ENCODE results near the gene NUP210. TPM values are rescaled to one million over a fixed set of nuclear protein-coding genes. Genes with fewer than 3 reads are reported as not detected.

NUP210 gene
- total RNA-seq, 2 donors from 2014 or later: 4.4 to 4.5 TPM

DNA sequence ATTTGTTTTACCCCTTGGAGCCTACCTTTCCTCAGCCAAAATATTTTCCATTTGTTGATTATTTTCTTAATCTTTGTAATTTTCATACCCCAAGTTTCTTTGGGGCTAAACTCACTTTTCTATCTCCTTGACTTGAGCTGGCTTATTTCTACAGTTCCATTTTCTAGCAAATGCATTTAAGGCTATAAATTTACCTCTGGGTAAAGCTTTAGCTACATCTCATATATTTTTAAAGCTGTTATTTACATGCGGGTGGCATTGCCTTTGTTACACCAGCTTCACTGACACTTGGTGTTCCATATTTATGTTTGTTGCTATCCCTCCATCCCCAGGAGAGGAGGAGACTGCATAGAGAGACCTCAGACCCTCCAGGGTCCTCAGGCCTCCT lies 136.3 kb downstream of the NUP210 start:
- H3K27ac ChIP-seq: no peak overlapping the region
- H3K27me3 ChIP-seq: peaks cover 7 to 9% of the 10 kb centered on the region in 2 donors
- no peak for DNase-seq (ENCODE audit: low spot score)
- no peaks in the 10 kb centered on the region for H3K36me3 ChIP-seq
- peaks cover 0 to 9% of the 10 kb centered on the region in 2 donors for H3K4me1 ChIP-seq
- no peak overlapping the region for H3K4me3 ChIP-seq
- H3K9me3 ChIP-seq: peaks cover 0 to 16% of the 10 kb centered on the region in 2 donors
- TF ChIP-seq, protein P1, sequence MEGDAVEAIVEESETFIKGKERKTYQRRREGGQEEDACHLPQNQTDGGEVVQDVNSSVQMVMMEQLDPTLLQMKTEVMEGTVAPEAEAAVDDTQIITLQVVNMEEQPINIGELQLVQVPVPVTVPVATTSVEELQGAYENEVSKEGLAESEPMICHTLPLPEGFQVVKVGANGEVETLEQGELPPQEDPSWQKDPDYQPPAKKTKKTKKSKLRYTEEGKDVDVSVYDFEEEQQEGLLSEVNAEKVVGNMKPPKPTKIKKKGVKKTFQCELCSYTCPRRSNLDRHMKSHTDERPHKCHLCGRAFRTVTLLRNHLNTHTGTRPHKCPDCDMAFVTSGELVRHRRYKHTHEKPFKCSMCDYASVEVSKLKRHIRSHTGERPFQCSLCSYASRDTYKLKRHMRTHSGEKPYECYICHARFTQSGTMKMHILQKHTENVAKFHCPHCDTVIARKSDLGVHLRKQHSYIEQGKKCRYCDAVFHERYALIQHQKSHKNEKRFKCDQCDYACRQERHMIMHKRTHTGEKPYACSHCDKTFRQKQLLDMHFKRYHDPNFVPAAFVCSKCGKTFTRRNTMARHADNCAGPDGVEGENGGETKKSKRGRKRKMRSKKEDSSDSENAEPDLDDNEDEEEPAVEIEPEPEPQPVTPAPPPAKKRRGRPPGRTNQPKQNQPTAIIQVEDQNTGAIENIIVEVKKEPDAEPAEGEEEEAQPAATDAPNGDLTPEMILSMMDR (IDR thresholded peaks at IDR 0.05): no peak

DNA sequence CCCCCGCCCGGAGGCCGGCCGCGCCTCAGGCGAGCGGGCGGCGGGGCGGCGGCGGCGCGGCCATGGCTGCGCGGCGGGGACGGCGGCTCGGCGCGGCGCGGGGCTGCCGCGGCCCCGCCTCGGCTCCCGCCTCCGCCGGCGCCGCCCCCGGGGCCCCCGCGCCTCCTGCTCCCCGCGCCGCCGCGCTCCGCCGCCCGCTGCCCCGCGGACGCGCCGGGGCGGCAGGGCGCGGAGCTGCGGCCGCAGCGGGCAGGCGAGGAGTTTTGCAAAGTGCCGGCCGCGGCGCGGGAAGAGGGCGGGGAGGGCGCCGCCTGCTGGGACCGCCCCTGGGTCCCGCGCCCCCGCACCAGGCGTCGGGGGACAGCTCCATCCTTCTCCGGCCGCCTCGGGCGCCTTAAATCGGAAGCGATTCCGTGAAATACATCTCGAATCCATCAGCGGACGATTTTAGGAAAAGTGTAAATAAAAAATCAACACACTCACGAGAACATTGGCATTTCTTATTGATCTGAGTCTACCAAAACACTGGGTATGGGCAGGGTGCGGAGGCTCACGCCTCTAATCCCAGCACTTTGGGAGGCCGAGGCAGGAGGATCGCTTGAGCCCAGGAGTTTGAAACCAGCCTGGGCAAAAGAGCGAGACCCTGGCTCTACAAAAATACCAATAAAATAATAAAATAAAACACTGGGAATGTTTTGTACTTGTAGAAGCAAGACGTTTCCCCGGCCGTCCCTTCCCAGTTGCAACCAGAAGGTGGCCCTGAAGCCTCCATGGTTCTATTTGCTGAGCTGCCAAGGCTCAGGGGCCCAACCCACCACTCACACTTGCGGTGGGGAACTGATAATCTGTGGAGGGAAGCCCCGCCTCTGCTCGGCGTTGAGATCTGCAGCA lies 136.9 kb downstream of the NUP210 start:
- H3K27me3 ChIP-seq: peaks cover 7 to 9% of the 10 kb centered on the region in 2 donors

DNA sequence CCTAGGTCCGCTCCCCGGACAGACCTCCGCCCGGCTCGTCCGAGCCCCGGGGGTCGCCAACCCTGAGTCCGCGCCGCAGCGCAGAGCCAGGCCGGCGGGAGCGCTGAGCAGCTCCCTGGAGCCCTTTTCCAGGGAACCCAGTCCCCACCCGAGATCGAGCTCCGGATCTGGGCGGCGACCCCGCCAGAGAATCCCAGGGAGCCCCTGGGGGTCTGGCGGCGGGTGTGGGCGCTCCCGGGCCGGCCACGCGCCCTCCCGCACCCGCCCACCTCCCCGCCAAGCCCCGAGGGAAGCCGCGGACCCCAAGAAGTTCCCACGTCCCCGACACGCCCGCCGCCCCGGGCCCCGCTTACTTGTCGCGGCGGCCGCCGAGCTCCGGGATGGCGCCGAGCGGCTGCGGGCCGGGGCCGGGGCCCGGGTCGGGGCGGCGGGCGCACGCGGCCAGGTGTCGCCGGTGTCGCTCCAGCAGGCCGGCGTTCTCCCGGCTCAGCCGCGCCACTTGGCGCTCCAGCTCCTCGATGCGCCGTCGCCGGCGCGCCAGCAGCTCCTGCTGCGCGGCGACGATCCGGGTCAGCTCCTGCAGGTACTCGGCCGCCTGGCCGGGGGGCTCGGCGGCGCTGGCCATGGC lies 137.7 kb downstream of the NUP210 start:
- DNase-seq (ENCODE audit: low spot score): no peak
- TF ChIP-seq, protein P1 (IDR thresholded peaks at IDR 0.05): no peak
- peak overlapping the region; percentile 41 to 62 for H3K4me3 ChIP-seq
- H3K36me3 ChIP-seq: no peaks in the 10 kb centered on the region
- peaks cover 0 to 16% of the 10 kb centered on the region in 2 donors for H3K4me1 ChIP-seq
- peaks cover 7 to 9% of the 10 kb centered on the region in 2 donors for H3K27me3 ChIP-seq
- H3K27ac ChIP-seq: peak overlapping the region; percentile 64 to 70
- H3K9me3 ChIP-seq: peaks cover 0 to 16% of the 10 kb centered on the region in 2 donors

More for the DNA sequence above, 136.9 kb downstream of the NUP210 start:
- H3K4me1 ChIP-seq: peaks cover 0 to 9% of the 10 kb centered on the region in 2 donors
- peak overlapping the region; percentile 41 to 62 for H3K4me3 ChIP-seq
- no peak overlapping the region for H3K27ac ChIP-seq
- H3K9me3 ChIP-seq: peaks cover 0 to 16% of the 10 kb centered on the region in 2 donors
- no peaks in the 10 kb centered on the region for H3K36me3 ChIP-seq
- DNase-seq (ENCODE audit: low spot score): no peak
- TF ChIP-seq, protein P1 (IDR thresholded peaks at IDR 0.05): peak; percentile 18 to 52

DNA sequence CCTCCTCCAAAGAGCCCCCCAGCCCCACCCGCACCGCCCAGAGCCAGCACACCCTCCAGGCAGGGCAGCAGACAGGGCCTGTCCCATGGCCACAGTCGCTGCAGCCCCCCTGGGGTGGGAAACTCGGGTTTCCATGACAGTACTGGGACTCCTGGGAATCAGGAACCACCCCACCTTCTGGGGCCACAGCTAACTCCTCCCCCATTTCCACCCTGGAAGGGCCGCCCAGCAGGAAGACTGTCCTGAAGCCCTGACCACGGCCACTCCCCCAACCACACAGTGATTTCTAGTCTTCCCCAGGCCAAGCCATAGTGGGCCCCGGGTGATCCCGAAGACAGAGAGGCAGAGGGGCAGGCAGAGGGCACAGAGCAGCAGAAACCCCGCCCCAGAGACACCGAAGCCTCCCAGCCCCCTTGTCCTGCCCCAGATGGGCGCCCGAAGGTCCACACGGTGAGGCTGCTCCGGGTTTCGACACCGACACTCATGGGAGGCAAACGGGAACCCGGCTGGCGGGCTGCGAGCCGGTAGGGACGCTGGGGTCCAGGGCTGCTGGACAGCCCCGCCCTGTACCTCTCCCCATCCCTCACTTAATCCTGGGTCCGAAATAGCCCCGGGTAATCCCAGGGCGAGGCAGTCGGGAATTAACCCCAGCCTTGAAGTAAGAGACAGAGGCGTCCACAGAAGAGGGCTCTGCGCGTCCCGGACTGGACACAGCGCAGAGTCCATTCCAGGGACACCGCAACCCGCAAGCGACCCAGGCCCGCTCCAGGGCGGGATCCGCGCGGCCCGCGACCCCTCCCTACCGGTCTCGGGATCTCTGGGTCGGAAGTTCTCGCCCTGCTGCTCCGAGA lies 138.4 kb downstream of the NUP210 start:
- peak overlapping the region; percentile 64 to 70 for H3K27ac ChIP-seq
- H3K36me3 ChIP-seq: no peaks in the 10 kb centered on the region
- peaks cover 0 to 17% of the 10 kb centered on the region in 2 donors for H3K4me1 ChIP-seq
- TF ChIP-seq, protein P1 (IDR thresholded peaks at IDR 0.05): no peak
- H3K9me3 ChIP-seq: peaks cover 0 to 10% of the 10 kb centered on the region in 2 donors
- peak; percentile 79 for DNase-seq (ENCODE audit: low spot score)
- peak overlapping the region; percentile 41 to 62 for H3K4me3 ChIP-seq
- peaks cover 7 to 9% of the 10 kb centered on the region in 2 donors for H3K27me3 ChIP-seq

DNA sequence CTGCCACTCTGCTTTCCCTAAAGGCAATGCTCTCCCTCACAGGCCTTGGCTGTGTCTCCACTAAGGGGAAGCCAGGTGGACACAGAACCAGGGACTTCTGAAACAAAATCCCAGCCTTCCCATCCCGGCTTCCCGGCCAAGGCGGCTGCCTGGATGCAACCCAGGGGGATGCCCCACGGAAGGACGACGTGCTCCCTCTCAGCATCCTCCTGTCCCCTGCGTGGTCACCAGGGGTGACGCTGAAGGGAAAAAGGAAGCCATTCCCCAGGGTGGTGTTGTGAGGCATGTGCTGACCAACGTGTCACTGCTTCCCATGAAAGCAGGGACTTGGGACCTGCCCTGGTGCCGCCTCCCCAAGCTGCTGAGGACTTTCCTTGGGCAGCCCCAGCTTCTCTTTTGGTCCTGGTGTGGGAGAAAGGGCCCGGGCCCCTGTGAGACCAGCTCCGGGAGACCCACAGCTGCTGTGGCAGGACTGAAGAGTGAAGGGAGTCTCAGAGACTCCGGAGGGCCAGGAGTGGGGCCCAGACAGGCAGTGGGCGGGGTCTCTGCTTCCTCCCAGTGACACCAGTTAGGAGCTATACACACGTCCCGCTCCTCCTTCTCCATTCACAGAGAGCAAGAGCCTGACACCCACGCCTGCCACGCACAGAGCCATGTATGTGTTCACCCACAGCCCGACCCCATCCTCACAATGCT lies 139.2 kb downstream of the NUP210 start:
- Histone ChIP-seq H3K27ac (peak overlapping the region; percentile 64 to 70), H3K9me3 (peaks cover 0 to 8% of the 10 kb centered on the region in 2 donors), H3K36me3 (no peaks in the 10 kb centered on the region), H3K4me1 (peaks cover 0 to 22% of the 10 kb centered on the region in 2 donors), H3K27me3 (peaks cover 7 to 9% of the 10 kb centered on the region in 2 donors), H3K4me3 (peak overlapping the region in 1 of 2 donors; percentile 62)
- DNase-seq (ENCODE audit: low spot score): no peak
- TF ChIP-seq, protein P1 (IDR thresholded peaks at IDR 0.05): no peak

Data from right atrium auricular region (tissue), 2 donors.